ENCODE results near the gene TNFSF10.

TNFSF10 gene

DNA sequence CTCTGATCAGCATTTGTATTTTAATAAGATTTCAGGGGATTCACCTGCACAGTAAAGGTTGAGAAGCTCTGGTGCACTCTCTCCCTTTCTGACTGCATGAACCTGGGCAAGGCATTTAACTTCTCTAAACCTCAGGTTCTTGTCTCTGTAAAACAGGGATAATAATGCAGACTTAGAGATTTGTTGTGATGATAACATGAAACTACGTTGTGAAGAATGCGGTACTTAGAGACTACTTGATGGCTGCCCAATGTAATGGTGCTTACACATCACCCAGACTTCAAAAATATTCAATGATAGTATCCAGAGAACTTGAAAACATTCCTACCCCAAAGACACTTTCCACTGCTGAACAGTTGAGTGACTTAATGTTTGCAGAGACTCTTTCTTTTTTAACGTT lies 19.8 kb upstream of the TNFSF10 start:
- TF ChIP-seq ARNTL (CRISPR knock-in tag; IDR thresholded peaks at IDR 0.05; ENCODE audit: borderline replicate concordance, low read depth) (no peak), OSR1 (CRISPR knock-in tag; IDR thresholded peaks at IDR 0.05) (no peak), ZC3H10 (CRISPR knock-in tag; IDR thresholded peaks at IDR 0.05) (no peak), ZNF70 (CRISPR knock-in tag; IDR thresholded peaks at IDR 0.05) (no peak), ZFP3 (CRISPR knock-in tag; IDR thresholded peaks at IDR 0.05) (no peak)
- TF ChIP-seq, protein P1, sequence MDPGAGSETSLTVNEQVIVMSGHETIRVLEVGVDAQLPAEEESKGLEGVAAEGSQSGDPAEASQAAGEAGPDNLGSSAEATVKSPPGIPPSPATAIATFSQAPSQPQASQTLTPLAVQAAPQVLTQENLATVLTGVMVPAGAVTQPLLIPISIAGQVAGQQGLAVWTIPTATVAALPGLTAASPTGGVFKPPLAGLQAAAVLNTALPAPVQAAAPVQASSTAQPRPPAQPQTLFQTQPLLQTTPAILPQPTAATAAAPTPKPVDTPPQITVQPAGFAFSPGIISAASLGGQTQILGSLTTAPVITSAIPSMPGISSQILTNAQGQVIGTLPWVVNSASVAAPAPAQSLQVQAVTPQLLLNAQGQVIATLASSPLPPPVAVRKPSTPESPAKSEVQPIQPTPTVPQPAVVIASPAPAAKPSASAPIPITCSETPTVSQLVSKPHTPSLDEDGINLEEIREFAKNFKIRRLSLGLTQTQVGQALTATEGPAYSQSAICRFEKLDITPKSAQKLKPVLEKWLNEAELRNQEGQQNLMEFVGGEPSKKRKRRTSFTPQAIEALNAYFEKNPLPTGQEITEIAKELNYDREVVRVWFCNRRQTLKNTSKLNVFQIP (CRISPR knock-in tag; IDR thresholded peaks at IDR 0.05; ENCODE audit: borderline replicate concordance, low read depth), result no peak
- TF ChIP-seq, protein P2, sequence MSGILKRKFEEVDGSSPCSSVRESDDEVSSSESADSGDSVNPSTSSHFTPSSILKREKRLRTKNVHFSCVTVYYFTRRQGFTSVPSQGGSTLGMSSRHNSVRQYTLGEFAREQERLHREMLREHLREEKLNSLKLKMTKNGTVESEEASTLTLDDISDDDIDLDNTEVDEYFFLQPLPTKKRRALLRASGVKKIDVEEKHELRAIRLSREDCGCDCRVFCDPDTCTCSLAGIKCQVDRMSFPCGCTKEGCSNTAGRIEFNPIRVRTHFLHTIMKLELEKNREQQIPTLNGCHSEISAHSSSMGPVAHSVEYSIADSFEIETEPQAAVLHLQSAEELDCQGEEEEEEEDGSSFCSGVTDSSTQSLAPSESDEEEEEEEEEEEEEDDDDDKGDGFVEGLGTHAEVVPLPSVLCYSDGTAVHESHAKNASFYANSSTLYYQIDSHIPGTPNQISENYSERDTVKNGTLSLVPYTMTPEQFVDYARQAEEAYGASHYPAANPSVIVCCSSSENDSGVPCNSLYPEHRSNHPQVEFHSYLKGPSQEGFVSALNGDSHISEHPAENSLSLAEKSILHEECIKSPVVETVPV (CRISPR knock-in tag; IDR thresholded peaks at IDR 0.05), result no peak
- ATAC-seq, result peak; percentile 70

DNA sequence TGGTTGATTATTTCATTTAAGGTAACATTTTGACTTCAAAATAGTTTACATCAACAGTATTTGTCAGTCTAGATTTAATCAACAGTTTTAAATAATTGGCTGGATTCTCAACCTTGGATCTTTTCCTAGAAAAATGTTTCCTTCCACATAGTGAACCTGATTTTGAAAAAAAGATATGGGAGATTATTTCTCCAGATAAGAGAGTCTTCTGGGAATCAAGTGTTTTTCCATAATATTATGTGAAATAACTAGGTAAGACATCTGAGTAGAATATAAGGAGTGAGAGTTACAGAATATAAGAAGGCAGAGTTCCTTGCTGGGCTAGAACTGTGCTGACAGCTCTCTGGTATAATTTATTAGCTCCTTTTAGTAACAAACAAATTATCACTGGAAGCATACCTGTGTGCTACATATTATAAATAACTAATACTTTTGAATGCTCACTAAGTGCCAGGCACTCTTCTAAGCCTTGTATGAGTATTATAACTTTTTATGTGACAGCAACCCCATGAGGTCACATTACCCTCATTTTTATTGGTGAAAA lies 18.8 kb upstream of the TNFSF10 start:
- peak; percentile 26 for ATAC-seq

DNA sequence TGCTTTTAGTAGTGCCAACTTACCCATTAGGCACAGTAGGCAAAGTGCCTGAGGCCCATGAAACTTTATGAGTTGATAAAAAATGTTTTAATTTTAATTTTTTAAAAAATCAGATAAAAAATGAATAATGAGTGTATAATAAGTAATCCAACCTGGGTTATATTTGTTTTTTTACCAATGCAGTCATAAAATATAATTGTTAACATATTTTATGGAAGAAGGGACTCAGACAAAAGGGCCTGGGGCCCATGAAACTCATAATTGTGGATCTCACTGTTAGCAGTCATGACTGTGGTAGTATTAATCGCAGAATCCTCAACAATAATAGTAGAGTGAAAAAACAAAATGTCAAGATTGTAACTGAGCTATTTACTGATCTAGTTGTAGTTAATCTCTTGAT lies 16.8 kb upstream of the TNFSF10 start:
- TF ChIP-seq ZC3H10 (CRISPR knock-in tag; IDR thresholded peaks at IDR 0.05), result no peak
- TF ChIP-seq BACH2 (CRISPR knock-in tag; IDR thresholded peaks at IDR 0.05; ENCODE audit: borderline replicate concordance), result no peak
- TF ChIP-seq, protein P1 (CRISPR knock-in tag; IDR thresholded peaks at IDR 0.05; ENCODE audit: borderline replicate concordance, low read depth), result no peak
- TF ChIP-seq, protein P3, sequence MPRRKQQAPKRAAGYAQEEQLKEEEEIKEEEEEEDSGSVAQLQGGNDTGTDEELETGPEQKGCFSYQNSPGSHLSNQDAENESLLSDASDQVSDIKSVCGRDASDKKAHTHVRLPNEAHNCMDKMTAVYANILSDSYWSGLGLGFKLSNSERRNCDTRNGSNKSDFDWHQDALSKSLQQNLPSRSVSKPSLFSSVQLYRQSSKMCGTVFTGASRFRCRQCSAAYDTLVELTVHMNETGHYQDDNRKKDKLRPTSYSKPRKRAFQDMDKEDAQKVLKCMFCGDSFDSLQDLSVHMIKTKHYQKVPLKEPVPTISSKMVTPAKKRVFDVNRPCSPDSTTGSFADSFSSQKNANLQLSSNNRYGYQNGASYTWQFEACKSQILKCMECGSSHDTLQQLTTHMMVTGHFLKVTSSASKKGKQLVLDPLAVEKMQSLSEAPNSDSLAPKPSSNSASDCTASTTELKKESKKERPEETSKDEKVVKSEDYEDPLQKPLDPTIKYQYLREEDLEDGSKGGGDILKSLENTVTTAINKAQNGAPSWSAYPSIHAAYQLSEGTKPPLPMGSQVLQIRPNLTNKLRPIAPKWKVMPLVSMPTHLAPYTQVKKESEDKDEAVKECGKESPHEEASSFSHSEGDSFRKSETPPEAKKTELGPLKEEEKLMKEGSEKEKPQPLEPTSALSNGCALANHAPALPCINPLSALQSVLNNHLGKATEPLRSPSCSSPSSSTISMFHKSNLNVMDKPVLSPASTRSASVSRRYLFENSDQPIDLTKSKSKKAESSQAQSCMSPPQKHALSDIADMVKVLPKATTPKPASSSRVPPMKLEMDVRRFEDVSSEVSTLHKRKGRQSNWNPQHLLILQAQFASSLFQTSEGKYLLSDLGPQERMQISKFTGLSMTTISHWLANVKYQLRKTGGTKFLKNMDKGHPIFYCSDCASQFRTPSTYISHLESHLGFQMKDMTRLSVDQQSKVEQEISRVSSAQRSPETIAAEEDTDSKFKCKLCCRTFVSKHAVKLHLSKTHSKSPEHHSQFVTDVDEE (CRISPR knock-in tag; IDR thresholded peaks at IDR 0.05), result no peak
- TF ChIP-seq TOX (CRISPR knock-in tag; IDR thresholded peaks at IDR 0.05; ENCODE audit: borderline replicate concordance), result no peak
- no peak for TF ChIP-seq ZFP3 (CRISPR knock-in tag; IDR thresholded peaks at IDR 0.05)
- no peak for ATAC-seq

More for the DNA sequence above, 18.8 kb upstream of the TNFSF10 start:
- TF ChIP-seq ZC3H10 (CRISPR knock-in tag; IDR thresholded peaks at IDR 0.05) (peak; percentile 43; the same call in 1 of the 2 replicates), CSDC2 (CRISPR knock-in tag; IDR thresholded peaks at IDR 0.05) (no peak), PPARA (CRISPR knock-in tag; IDR thresholded peaks at IDR 0.05; ENCODE audit: borderline replicate concordance) (no peak), ZNF8 (CRISPR knock-in tag; IDR thresholded peaks at IDR 0.05) (no peak), ZNF565 (CRISPR knock-in tag; conservative IDR thresholded peaks at IDR 0.05; ENCODE audit: low read depth) (no peak), TCF4 (CRISPR knock-in tag; IDR thresholded peaks at IDR 0.05; ENCODE audit: borderline replicate concordance) (no peak)
- TF ChIP-seq, protein P1 (CRISPR knock-in tag; IDR thresholded peaks at IDR 0.05; ENCODE audit: borderline replicate concordance, low read depth), result no peak

DNA sequence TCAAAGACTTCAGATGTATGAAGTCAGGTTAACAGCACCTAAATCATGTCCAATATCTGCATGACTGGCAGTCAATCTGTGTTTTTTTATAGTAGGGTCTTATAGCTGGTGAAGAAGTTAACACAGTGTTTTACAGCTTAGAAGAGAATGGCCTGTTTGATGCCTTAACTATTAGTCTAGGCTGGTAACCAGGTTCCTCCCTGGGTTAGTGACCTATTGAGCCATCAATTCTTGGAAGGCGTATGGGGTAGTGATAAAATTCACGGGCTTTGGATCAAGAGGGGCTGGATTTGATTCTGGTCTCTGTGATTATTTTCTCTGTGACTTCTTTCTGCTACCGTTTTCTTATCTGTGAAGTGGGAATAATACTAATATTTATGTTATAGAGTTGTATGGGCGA lies 16.0 kb upstream of the TNFSF10 start:
- TF ChIP-seq ZNF565 (CRISPR knock-in tag; conservative IDR thresholded peaks at IDR 0.05; ENCODE audit: low read depth), result no peak
- TF ChIP-seq BACH2 (CRISPR knock-in tag; IDR thresholded peaks at IDR 0.05; ENCODE audit: borderline replicate concordance), result no peak
- TF ChIP-seq TCF4 (CRISPR knock-in tag; IDR thresholded peaks at IDR 0.05; ENCODE audit: borderline replicate concordance), result no peak
- TF ChIP-seq PPARA (CRISPR knock-in tag; IDR thresholded peaks at IDR 0.05; ENCODE audit: borderline replicate concordance), result no peak
- TF ChIP-seq, protein P2 (CRISPR knock-in tag; IDR thresholded peaks at IDR 0.05), result no peak
- TF ChIP-seq OSR1 (CRISPR knock-in tag; IDR thresholded peaks at IDR 0.05), result no peak
- no peak for TF ChIP-seq ISL1 (CRISPR knock-in tag; IDR thresholded peaks at IDR 0.05)
- ATAC-seq, result no peak
